Middle frontal gyrus (tissue), 1 donor: ENCODE measurements around the gene EEFSEC.
"Not testable (repeated sequence)": the region's sequence is repeated elsewhere in the genome, so short reads cannot be mapped to it uniquely, and the experiment has no call there.

Source experiments
- DNase-seq: peaks from one replicate; pipeline ENCODE4 v3.0.0-alpha.2; 2015; ENCODE audit warnings: low spot score; ENCODE audit errors: extremely low spot score

The EEFSEC gene

GRCh38 chr3:128152419-128153155 lies 694 bp upstream of the EEFSEC start:
- no peak for DNase-seq

- DNase-seq, result not testable (repeated sequence)
These were observed 1.1 kb downstream of the EEFSEC start for GRCh38 chr3:128154354-128154753.

- no peak for DNase-seq
These were observed 2.5 kb downstream of the EEFSEC start for GRCh38 chr3:128155616-128156360.

- no peak for DNase-seq
These were observed 7.4 kb downstream of the EEFSEC start for GRCh38 chr3:128160661-128161060.

GRCh38 chr3:128163432-128163831 lies 10.2 kb downstream of the EEFSEC start:
- no peak for DNase-seq

- DNase-seq, result no peak
These were observed 13.7 kb downstream of the EEFSEC start for GRCh38 chr3:128166971-128167453.

GRCh38 chr3:128167646-128167972 lies 14.3 kb downstream of the EEFSEC start:
- DNase-seq, result no peak

GRCh38 chr3:128167973-128168674 lies 14.8 kb downstream of the EEFSEC start:
- DNase-seq, result no peak

- DNase-seq, result no peak
These were observed 15.6 kb downstream of the EEFSEC start for GRCh38 chr3:128168836-128169235.

- peak; percentile 31 for DNase-seq
These were observed 17.7 kb downstream of the EEFSEC start for GRCh38 chr3:128170866-128171516.

GRCh38 chr3:128173200-128173599 lies 19.9 kb downstream of the EEFSEC start:
- no peak for DNase-seq

GRCh38 chr3:128173849-128174248 lies 20.6 kb downstream of the EEFSEC start:
- no peak for DNase-seq

- no peak for DNase-seq
These were observed 21.7 kb downstream of the EEFSEC start for GRCh38 chr3:128174675-128175590.

GRCh38 chr3:128175768-128176167 lies 22.5 kb downstream of the EEFSEC start:
- DNase-seq, result no peak

- no peak for DNase-seq
These were observed 23.1 kb downstream of the EEFSEC start for GRCh38 chr3:128176276-128176833.

GRCh38 chr3:128177865-128178264 lies 24.6 kb downstream of the EEFSEC start:
- DNase-seq, result no peak

- DNase-seq, result no peak
These were observed 25.7 kb downstream of the EEFSEC start for GRCh38 chr3:128178782-128179483.

GRCh38 chr3:128179484-128179819 lies 26.2 kb downstream of the EEFSEC start:
- DNase-seq, result no peak

- DNase-seq, result no peak
These were observed 27.2 kb downstream of the EEFSEC start for GRCh38 chr3:128180436-128180835.

GRCh38 chr3:128180913-128181312 lies 27.6 kb downstream of the EEFSEC start:
- no peak for DNase-seq
